ENCODE measurements around the gene FZR1. TPM values are rescaled to one million over a fixed set of nuclear protein-coding genes. Genes with fewer than 3 reads are reported as not detected.
"Not testable (repeated sequence)": the region's sequence is repeated elsewhere in the genome, so short reads cannot be mapped to it uniquely, and the experiment has no call there.

The FZR1 gene
- total and polyA plus RNA-seq, 2 experiments from 2014 or later = 16.1 to 39.2 TPM

- TF ChIP-seq, protein P1, sequence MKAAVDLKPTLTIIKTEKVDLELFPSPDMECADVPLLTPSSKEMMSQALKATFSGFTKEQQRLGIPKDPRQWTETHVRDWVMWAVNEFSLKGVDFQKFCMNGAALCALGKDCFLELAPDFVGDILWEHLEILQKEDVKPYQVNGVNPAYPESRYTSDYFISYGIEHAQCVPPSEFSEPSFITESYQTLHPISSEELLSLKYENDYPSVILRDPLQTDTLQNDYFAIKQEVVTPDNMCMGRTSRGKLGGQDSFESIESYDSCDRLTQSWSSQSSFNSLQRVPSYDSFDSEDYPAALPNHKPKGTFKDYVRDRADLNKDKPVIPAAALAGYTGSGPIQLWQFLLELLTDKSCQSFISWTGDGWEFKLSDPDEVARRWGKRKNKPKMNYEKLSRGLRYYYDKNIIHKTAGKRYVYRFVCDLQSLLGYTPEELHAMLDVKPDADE (IDR thresholded peaks at IDR 0.05) = no peak
- TF ChIP-seq EZH2 (IDR thresholded peaks at IDR 0.05; ENCODE audit: low read depth, unreplicated experiment) (no peak), CREB1 (CRISPR knock-in tag; IDR thresholded peaks at IDR 0.05; ENCODE audit: low read depth) (no peak), NANOG (IDR thresholded peaks at IDR 0.05; ENCODE audit: borderline replicate concordance) (no peak), ZNF331 (CRISPR knock-in tag; IDR thresholded peaks at IDR 0.05; ENCODE audit: low read depth) (no peak)
- TF ChIP-seq, protein P2, sequence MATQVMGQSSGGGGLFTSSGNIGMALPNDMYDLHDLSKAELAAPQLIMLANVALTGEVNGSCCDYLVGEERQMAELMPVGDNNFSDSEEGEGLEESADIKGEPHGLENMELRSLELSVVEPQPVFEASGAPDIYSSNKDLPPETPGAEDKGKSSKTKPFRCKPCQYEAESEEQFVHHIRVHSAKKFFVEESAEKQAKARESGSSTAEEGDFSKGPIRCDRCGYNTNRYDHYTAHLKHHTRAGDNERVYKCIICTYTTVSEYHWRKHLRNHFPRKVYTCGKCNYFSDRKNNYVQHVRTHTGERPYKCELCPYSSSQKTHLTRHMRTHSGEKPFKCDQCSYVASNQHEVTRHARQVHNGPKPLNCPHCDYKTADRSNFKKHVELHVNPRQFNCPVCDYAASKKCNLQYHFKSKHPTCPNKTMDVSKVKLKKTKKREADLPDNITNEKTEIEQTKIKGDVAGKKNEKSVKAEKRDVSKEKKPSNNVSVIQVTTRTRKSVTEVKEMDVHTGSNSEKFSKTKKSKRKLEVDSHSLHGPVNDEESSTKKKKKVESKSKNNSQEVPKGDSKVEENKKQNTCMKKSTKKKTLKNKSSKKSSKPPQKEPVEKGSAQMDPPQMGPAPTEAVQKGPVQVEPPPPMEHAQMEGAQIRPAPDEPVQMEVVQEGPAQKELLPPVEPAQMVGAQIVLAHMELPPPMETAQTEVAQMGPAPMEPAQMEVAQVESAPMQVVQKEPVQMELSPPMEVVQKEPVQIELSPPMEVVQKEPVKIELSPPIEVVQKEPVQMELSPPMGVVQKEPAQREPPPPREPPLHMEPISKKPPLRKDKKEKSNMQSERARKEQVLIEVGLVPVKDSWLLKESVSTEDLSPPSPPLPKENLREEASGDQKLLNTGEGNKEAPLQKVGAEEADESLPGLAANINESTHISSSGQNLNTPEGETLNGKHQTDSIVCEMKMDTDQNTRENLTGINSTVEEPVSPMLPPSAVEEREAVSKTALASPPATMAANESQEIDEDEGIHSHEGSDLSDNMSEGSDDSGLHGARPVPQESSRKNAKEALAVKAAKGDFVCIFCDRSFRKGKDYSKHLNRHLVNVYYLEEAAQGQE (IDR thresholded peaks at IDR 0.05; ENCODE audit: unreplicated experiment) = no peak
Measured at GRCh38 chr19:3565139-3565538, 59.0 kb downstream of the FZR1 start (continued).

DNA sequence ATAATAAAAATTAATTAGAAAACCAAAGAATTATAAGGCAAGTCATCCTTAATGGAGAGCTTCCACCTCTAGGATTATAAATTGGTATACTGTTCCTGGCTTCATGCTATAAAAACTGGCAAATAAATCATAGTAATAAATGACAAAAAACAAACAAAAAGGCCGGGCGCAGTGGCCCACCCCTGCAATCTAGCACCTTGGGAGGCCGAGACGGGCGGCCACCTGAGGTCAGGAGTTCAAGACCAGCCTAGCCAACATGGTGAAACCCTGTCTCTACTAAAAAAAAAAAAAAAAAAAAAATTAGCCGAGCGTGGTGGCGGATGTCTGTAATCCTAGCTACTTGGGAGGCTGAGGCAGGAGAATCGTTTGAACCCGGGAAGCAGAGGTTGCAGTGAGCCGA, 63.9 kb downstream of the FZR1 start:
- H3K4me3 ChIP-seq; H3K4me1 ChIP-seq (ENCODE audit: insufficient read depth); H3K4me1 Mint-ChIP-seq; H3F3A ChIP-seq (replicated peaks; ENCODE audit: low read depth); H4K20me1 ChIP-seq (replicated peaks; ENCODE audit: insufficient read depth); H3K36me3 Mint-ChIP-seq (ENCODE audit: low read depth); H3K27me3 ChIP-seq (ENCODE audit: insufficient read depth); H3K4me2 ChIP-seq; H3K9me3 Mint-ChIP-seq; H3K9me2 ChIP-seq (ENCODE audit: insufficient read depth); DNase-seq (ENCODE audit: low spot score); ATAC-seq; H3K27ac Mint-ChIP-seq; H3K27ac ChIP-seq (ENCODE audit: low read depth); H2AFZ ChIP-seq; H3K4me3 Mint-ChIP-seq; H3K36me3 ChIP-seq (ENCODE audit: insufficient read depth); H3K79me2 ChIP-seq (replicated peaks; ENCODE audit: insufficient read depth): not testable (repeated sequence)
- H3K27me3 Mint-ChIP-seq (ENCODE audit: insufficient read depth, low read depth, poor library complexity) = peaks cover 14% of the 10 kb centered on the region

DNA sequence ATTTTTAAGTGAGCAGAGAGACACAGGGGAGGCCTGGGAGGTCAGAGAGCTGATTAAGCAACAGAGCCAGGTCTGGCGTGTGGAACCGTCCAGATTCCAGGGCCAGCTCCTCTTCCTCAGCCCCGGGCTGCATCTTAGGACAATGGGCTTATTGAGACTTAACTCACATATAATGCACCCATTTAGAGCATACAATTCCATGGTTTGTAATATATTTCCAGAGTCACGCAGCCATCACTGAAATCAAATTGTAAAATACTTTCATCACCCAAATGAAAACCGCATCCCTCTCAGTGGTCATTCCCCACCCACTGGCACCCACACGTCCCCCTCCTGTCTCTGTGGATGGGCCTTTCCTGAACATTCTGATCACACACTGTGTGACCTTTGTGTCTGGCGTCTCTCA, 64.5 kb downstream of the FZR1 start:
- Histone ChIP-seq H3K79me2 (replicated peaks; ENCODE audit: insufficient read depth) (no peaks in the 10 kb centered on the region), H2AFZ (no peak overlapping the region), H3K36me3 (ENCODE audit: insufficient read depth) (no peaks in the 10 kb centered on the region), H3K4me1 (ENCODE audit: insufficient read depth) (peaks cover 9% of the 10 kb centered on the region), H3K4me2 (no peak overlapping the region), H3K4me3 (no peak overlapping the region), H3K27ac (ENCODE audit: low read depth) (no peak overlapping the region), H3K9me2 (ENCODE audit: insufficient read depth) (no peaks in the 10 kb centered on the region), H3K27me3 (ENCODE audit: insufficient read depth) (no peaks in the 10 kb centered on the region), H4K20me1 (replicated peaks; ENCODE audit: insufficient read depth) (peaks cover 6% of the 10 kb centered on the region), H3F3A (replicated peaks; ENCODE audit: low read depth) (peaks cover 5% of the 10 kb centered on the region)
- H3K4me1 Mint-ChIP-seq = peaks cover 15% of the 10 kb centered on the region
- peaks cover 18% of the 10 kb centered on the region for H3K27me3 Mint-ChIP-seq (ENCODE audit: insufficient read depth, low read depth, poor library complexity)
- ATAC-seq (no peak), DNase-seq (ENCODE audit: low spot score) (no peak)
- H3K27ac Mint-ChIP-seq = no peak overlapping the region
- H3K4me3 Mint-ChIP-seq = no peak overlapping the region
- no peaks in the 10 kb centered on the region for H3K9me3 Mint-ChIP-seq
- H3K36me3 Mint-ChIP-seq (ENCODE audit: low read depth) = peaks cover 12% of the 10 kb centered on the region
- TF ChIP-seq POLR2AphosphoS5 (IDR thresholded peaks at IDR 0.05; ENCODE audit: low read depth) = no peak
- TF ChIP-seq ZNF331 (CRISPR knock-in tag; IDR thresholded peaks at IDR 0.05; ENCODE audit: low read depth) = no peak
- TF ChIP-seq, protein P2 (IDR thresholded peaks at IDR 0.05; ENCODE audit: unreplicated experiment) = no peak
- TF ChIP-seq EZH2 (IDR thresholded peaks at IDR 0.05; ENCODE audit: low read depth, unreplicated experiment) = no peak
- TF ChIP-seq CTCF (conservative IDR thresholded peaks at IDR 0.05; ENCODE audit: low read depth in 2 of 2) = no peak
- no peak for TF ChIP-seq NANOG (IDR thresholded peaks at IDR 0.05; ENCODE audit: borderline replicate concordance)
- TF ChIP-seq, protein P1 (IDR thresholded peaks at IDR 0.05) = no peak
- TF ChIP-seq ZNF114 (CRISPR knock-in tag; IDR thresholded peaks at IDR 0.05) = no peak
- TF ChIP-seq STAT1 (IDR thresholded peaks at IDR 0.05; ENCODE audit: unreplicated experiment) = no peak
- no peak for TF ChIP-seq EZH2phosphoT487 (IDR thresholded peaks at IDR 0.05; ENCODE audit: unreplicated experiment)
